GM18873 (cell line): ENCODE data around the gene PWWP2B.
"Not testable (repeated sequence)": the region's sequence is repeated elsewhere in the genome, so short reads cannot be mapped to it uniquely, and the experiment has no call there.

Source experiments
- ATAC-seq: cut with Tn5 transposase; IDR thresholded peaks from one replicate; pipeline ENCODE4 v1.9.1; 2021; ENCODE audit warnings: mild to moderate bottlenecking, moderate library complexity, moderate number of reproducible peaks; ENCODE audit not compliant: unreplicated experiment, low FRiP score

PWWP2B gene

DNA sequence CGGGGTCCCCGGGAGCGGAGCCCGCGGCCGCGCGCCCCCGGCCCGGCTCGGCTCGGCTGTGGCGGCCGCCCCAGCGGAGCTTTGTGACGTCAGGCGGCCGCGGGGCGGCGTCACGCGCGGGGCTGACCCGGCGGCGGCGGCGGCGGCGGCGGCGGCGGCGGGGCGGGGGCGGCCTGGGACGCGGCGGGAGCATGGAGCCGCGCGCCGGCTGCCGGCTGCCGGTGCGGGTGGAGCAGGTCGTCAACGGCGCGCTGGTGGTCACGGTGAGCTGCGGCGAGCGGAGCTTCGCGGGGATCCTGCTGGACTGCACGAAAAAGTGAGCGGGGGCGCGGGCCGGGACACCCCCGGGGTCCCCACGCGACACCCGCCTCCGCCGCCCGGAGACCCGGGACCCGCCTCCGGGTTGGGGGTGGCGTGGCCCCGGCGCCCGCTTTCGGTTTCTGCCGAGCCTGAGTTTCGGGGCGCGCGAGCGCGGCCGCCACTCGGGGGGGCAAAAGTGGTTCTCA, at the start of gene PWWP2B:
TSS of gene PWWP2B (plus strand) at position 165 of the 506 bp plus-strand sequence. CDS start at position 192, 27 bp downstream.
- no peak for ATAC-seq

- ATAC-seq: no peak
Measured at GRCh38 chr10:132347211-132347930, 49.6 kb upstream of the PWWP2B start.

DNA sequence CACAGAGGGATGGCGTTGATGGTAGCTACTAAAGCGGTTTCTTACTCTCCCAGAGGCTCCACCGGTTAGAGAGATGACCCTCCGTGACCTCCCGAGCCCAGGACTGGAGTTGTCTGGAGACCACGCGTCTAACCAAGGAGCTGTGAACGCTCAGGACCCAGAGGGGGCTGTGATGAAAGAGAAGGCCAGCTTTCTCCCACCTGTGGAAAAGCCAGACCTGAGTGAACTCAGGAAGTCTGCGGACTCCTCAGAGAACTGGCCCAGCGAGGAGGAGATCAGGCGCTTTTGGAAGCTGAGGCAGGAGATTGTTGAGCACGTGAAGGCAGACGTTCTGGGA, 49.1 kb upstream of the PWWP2B start:
- no peak for ATAC-seq

GRCh38 chr10:132349766-132350165, 47.2 kb upstream of the PWWP2B start:
- ATAC-seq: no peak

- no peak for ATAC-seq
Measured at GRCh38 chr10:132350391-132350790, 46.6 kb upstream of the PWWP2B start.

- no peak for ATAC-seq
Measured at GRCh38 chr10:132350946-132351345, 46.1 kb upstream of the PWWP2B start.

DNA sequence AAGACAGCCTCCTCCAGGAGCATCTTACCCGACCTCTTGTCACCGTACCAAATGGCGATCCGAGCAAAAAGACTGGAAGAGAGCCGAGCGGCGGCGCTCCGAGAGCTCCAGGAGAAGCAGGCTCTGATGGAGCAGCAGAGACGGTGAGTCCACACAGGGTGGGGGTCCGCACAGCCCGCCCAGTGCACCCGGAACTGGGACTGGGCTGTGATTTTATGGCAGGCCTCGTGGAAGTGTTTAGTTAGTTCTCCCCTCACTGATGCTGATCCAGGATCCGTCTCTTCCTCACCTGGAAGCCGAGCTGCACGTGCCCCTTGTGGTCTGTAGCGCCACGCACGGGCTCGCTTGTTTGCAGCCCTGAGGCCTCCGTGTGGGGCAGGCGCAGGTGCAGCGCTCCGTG, 45.4 kb upstream of the PWWP2B start:
- ATAC-seq: no peak

- ATAC-seq: not testable (repeated sequence)
Measured at GRCh38 chr10:132352462-132353308, 44.3 kb upstream of the PWWP2B start.

DNA sequence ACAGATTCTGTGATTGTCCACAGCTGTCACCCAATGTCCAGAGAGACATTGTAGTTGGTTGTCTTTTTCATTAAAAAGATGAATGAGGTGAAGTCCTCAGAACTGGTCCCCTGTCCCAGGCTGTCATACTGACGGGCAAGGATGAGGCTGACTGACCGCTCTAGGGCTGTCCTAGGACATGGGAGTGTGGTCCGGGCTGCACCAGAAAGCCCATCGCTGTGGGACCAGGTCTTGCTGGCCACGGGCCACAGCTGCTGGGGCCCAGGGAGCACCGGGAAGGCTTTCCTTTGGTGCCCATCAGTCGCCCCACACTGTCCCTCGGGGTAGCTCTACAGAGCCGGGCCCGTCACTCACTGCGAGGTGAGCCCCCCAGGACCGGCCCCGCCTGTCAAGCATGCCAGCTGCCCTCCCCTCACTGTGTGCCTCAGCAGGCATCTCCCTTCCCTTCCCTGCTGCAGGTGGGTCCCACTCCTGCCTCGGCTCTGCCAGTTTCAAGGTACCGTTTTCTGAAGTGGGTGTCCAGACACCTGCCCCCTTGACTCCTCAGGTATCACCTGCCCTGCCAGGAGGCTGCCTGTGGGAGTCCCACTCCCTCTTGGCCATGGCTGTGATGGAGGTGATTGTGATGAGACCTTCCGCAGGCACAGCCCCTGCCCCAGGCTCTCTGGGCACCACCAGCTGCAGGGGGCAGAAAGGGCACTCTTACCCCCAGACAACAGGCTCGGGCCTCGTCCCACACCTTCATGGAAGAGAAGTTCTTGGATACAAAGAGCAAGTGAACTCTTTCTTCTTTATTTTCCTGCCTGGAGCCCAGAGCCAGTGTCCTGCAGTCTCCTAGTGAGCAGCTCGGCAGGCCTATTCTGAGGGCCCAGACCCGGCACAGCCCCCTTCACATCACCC, 43.3 kb upstream of the PWWP2B start:
- no peak for ATAC-seq

GRCh38 chr10:132354356-132355094, 42.5 kb upstream of the PWWP2B start:
- no peak for ATAC-seq

DNA sequence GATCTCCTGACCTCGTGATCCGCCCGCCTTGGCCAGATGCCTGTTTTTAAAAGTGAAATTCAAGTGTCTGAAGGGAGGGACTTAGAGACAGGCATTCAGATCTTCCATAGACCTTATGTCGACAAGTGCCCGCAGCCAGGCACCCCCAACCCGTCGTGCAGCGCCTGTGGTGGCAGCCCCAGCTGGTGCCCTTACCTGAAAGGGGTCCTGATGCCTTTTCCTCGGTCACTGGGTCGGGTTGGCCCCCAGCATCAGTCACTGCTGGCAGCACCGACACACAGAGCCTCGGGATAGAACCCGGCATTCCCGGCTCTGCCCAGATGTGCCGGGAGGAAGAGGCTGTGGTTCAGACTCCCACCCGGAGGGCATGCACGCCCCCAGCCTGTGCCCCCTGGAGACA, 41.7 kb upstream of the PWWP2B start:
- no peak for ATAC-seq

GRCh38 chr10:132355754-132356153, 41.2 kb upstream of the PWWP2B start:
- no peak for ATAC-seq

DNA sequence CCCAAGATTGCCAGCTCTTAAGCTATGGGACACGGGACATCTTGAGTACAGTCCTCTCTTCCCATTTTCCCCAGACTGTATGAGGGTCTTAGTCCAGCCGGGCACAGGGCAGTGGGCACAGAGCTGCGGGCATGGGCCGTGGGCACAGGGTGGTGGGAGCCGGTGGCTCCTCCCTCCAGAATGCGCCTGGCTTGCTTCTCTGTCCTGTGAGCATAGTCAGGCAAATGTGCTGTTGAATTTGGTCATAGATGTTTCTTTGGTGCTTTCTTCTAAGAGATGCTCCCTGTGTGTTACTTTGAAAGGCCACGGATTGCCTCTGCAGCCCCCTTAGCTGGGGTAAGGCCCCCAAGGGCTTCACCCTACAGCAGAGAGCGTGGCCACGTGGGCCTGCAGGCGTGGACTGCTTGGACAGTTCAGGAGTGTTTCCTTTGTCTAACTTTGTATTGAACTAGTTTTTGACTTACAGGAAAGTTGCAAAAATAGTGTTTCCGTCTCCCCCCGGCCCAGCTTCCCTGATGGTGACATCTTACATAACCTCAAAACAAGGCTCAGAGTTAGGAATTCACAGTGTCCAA, 40.3 kb upstream of the PWWP2B start:
- ATAC-seq: no peak

DNA sequence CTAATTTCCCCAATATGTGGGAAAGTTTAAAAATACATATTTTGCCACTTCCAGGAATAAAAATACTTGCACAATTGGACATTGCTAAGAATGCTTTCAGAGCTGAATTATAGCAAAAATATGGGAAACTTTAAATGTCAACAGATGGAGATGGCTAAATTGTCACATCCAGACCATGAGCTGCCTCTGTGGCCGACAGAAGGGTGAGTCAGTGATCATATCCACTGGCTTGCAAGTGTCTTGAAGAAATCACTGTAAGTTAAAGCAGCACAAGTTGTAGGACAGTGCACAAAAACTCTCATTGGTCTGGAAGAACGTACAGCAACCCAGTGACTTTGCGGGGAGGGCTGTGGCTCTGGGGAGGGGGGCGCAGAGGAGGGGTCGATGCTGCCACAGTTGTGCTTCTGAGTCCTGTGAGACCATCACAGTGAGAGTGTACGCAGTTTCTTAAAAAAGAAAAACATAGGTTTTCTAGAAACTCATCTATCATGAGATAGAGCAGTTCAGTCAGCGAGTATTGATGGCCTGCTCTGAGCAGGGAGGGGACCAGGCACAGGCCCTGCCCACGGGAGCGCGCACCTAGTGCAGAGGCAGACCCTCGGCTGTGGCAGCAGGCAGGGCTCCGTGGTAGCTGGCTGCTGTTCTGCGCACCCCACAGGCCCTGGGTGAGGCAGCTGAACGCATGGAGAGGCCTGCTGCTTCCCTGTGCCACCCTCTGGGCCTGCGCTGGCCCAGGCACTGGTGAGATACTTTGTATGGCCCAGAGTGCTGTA, 39.5 kb upstream of the PWWP2B start:
- ATAC-seq: no peak

DNA sequence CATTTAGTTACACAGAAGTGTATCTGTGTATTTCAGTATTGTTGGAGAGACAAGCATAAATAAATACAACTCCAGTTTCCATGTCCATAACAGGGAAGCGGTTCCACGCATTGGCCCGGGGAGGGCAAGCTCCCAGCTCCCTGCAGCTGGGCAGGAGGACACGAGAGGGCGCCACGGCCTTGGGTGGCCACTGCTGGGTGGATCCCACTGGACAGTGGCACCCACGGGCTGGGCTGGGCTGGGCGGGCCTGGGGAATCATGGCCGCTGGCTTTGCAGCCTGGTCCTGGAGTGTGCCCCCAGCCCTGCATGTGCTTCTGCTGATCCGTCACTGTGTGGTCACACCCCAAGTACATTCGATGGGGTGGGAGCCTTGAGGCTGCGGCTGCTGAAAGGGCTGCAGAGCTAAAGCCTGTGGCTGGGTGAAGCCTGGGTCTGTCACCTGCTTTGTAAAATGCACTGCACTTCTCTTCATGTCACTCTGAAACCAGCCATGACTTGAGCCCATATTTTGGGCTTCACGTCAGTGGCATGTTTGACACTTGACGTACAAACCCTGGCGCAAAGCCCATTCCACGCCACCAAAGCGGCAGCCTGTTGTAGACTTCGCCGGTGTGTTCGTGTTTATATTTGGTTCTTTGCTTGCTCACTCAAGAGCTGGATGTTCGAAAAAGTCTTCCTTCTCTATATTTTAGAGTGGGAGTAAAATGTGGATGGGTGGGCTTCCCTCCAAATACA, 37.5 kb upstream of the PWWP2B start:
- no peak for ATAC-seq

GRCh38 chr10:132360766-132361447, 36.1 kb upstream of the PWWP2B start:
- no peak for ATAC-seq

DNA sequence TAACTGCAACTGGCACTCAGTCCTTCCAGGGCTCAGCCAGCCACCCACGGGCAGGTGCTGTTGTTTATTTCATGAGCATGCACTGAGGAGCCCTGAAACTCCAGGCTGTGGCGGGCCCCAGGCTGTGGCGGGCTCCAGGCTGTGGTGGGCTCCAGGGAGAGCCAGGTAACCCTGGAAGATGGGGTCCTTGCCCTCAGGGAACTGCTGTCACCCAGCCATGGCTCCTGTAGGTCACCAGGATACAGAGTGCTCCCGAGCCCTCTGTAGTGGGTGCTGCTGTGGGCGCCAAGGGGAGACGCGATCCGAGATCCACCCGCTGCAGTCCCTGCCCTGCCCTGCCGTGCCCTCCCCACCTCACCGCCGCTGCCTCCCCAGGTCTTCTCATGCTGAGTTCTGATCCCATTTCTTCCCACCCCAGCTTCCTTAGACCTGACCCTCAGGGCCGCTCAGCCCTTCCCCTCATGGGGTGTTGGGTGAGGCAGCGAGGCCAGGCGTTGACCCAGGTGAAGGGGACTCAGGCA, 35.4 kb upstream of the PWWP2B start:
- no peak for ATAC-seq
